Activated naive CD8-positive, alpha-beta T cell (primary cell): ENCODE measurements around the gene SLC4A1AP.
A peak's percentile ranks its signal among the peaks of the same experiment; 100 is the strongest.
"Not testable (repeated sequence)": the region's sequence is repeated elsewhere in the genome, so short reads cannot be mapped to it uniquely, and the experiment has no call there.

Experiments used
- H3K27ac Mint-ChIP-seq: one replicate; pipeline ENCODE4 v1.8.0; 2021; ENCODE audit warnings: mixed read lengths
- H3K27me3 Mint-ChIP-seq: one replicate; pipeline ENCODE4 v1.8.0; 2021; ENCODE audit warnings: mixed read lengths
- H3K36me3 Mint-ChIP-seq: one replicate; pipeline ENCODE4 v1.8.0; 2021; ENCODE audit warnings: mixed read lengths
- H3K4me1 Mint-ChIP-seq: one replicate; pipeline ENCODE4 v1.8.0; 2021; ENCODE audit warnings: low read depth, mixed read lengths
- H3K4me3 Mint-ChIP-seq: one replicate; pipeline ENCODE4 v1.8.0; 2021; ENCODE audit warnings: mild to moderate bottlenecking, mixed read lengths
- H3K9me3 Mint-ChIP-seq: one replicate; pipeline ENCODE4 v1.8.0; 2021; ENCODE audit warnings: low read depth, mixed read lengths

SLC4A1AP gene

DNA sequence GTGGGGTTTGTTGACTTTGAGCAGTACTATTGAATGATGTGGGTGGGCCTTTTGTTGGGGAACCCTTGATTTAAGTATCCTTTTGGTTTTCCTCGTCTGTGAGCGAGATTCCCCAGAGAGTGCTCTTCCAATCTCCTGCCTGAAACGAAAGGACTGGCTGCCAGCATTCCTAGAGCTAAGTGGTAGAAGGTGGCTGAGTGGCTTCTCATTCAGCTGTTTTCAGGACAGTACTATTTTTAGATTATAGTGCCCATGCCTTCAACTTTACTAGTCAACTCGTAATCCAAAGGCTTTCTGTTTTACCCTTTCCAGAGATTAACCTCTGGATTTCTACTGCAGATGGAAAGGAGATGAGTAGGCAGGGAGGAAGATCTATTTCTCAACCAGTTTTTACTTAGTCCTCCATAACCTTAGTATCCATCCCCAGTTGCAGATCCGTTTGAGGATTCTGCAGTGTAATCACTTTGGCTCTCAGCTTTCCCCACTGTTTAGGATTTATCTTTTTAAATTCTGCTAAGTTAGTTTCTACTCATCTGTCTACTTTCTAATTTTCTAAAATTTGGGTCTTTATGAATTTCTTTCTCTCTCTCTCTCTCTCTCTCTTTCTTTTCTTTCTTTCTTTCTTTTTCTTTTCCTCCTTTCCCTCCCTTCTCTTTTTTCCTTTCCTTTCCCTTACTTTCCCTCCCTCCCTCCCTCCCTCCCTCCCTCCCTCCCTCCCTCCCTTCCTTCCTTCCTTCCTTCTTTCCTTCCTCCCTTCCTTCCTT is 9.2 kb downstream of the SLC4A1AP start:
- peaks cover 12% of the 10 kb centered on the region for H3K36me3 Mint-ChIP-seq
- peaks cover 13% of the 10 kb centered on the region for H3K4me1 Mint-ChIP-seq
- no peaks in the 10 kb centered on the region for H3K9me3 Mint-ChIP-seq
- H3K27ac Mint-ChIP-seq = no peak overlapping the region
- H3K27me3 Mint-ChIP-seq = no peaks in the 10 kb centered on the region
- no peak overlapping the region for H3K4me3 Mint-ChIP-seq

DNA sequence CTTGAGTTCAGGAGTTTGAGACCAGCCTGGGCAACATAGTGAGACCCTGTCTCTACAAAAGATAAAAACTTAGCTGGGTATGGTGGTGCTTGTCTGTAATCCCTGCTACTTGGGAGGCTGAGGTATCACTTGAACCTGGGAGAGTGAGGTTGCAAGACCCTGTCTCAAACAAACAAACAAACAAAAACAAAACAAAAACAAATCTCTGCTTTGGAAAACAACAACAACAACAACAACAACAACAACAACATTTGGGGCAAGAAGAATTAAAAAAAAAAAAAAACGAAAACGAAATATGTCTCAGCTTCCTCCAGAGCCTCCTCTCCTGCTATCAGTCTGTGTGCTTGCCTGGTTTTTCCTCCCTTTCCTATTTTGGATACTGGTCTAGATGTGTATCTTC is 16.9 kb downstream of the SLC4A1AP start:
- peak overlapping the region; percentile 64 for H3K27ac Mint-ChIP-seq
- H3K27me3 Mint-ChIP-seq = no peaks in the 10 kb centered on the region
- no peak overlapping the region for H3K4me3 Mint-ChIP-seq
- peaks cover 32% of the 10 kb centered on the region for H3K4me1 Mint-ChIP-seq
- peaks cover 22% of the 10 kb centered on the region for H3K36me3 Mint-ChIP-seq
- no peaks in the 10 kb centered on the region for H3K9me3 Mint-ChIP-seq

DNA sequence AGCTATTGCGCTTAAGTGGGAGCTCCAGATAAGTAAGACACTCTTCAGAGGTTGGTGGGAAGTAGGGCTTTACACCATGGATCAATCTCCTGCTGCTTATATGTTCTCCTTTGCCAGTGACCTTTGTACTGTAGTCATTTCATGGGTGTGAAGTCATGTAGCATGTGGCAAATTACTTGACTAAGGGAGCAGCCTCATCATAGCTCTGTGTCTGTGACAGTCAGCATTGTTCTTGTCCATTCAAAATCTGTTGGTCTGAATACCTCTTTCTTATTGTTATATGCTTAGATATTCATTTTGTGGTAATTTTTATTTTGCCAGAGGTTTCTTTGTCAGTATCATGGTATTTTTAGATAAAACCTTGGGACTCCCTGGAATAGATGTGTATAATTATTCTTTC is 18.2 kb downstream of the SLC4A1AP start:
- no peaks in the 10 kb centered on the region for H3K27me3 Mint-ChIP-seq
- peak overlapping the region; percentile 58 for H3K4me3 Mint-ChIP-seq
- H3K27ac Mint-ChIP-seq = peak overlapping the region; percentile 88
- peaks cover 22% of the 10 kb centered on the region for H3K36me3 Mint-ChIP-seq
- no peaks in the 10 kb centered on the region for H3K9me3 Mint-ChIP-seq
- H3K4me1 Mint-ChIP-seq = peaks cover 32% of the 10 kb centered on the region

DNA sequence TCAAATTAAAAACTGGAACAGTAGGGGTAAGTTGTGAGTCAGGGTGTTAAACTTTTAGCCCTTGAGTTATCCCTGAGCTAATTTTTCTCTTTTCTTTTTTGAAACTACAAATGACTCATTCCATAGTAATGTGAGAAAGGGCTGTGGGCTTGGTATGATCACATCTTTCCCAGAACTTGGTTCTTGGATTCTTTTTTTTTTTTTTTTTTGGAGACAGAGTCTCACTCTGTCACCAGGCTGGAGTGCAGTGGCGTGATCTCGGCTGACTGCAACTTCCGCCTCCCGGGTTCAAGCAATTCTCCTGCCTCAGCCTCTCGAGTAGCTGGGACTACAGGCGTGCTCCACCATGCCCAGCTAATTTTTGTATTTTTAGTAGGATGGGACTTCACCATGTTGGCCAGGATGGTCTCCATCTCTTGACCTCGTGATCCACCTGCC is 18.7 kb downstream of the SLC4A1AP start:
- Mint-ChIP-seq H3K4me1 (peaks cover 32% of the 10 kb centered on the region), H3K4me3 (peak overlapping the region; percentile 58), H3K27ac (peak overlapping the region; percentile 88), H3K36me3 (peaks cover 22% of the 10 kb centered on the region)
- not testable (repeated sequence) for H3K9me3 Mint-ChIP-seq, H3K27me3 Mint-ChIP-seq

DNA sequence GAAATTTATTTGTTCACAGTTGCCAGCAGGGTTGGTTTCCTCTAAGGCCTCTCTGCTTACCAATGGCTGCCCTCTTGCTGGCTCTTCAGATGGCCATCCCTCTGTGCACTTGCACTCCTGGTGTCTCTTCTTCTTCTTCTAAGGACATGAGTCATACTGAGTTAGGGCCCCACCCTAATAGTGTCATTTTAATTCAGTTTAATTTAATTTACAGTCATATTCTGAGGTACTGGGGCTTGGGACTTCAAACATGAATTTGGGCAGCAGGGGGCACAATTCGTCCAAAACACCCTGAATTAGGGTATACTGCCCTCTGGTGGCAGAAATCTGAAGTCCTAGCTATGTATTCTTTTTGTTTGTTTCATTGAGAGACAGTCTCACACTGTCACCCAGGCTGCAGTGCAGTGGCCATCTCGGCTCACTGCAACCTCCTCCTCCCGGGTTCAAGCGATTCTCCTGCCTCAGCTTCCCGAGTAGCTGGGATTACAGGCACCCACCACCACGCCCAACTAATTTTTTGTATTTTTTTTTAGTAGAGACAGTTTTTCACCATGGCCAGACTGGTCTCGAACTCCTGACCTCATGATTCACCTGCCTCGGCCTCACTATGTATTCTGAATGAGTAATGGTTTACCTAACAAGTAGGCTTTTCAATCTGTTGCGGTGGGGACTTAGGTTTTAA is 19.8 kb downstream of the SLC4A1AP start:
- Mint-ChIP-seq H3K27me3 (no peaks in the 10 kb centered on the region), H3K4me3 (peak overlapping the region; percentile 21), H3K4me1 (peaks cover 32% of the 10 kb centered on the region), H3K27ac (peak overlapping the region; percentile 76), H3K9me3 (no peaks in the 10 kb centered on the region), H3K36me3 (peaks cover 20% of the 10 kb centered on the region)

DNA sequence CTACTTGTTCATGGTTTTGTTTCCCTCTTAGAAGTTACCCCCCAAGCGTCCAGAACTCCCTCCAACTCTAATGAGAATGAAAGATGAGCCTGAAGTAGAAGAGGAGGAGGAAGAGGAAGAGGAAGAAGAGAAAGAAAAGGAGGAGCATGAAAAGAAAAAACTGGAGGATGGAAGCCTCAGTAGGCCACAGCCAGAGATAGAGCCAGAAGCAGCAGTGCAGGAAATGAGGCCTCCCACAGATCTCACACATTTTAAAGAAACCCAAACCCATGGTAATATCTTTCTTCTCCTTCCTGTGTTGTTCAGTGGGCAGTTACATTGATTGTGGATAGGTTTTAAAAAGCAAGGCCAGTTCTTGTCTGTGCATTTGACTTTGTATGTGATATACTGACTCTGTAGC is 21.3 kb downstream of the SLC4A1AP start:
- peaks cover 17% of the 10 kb centered on the region for H3K36me3 Mint-ChIP-seq
- peaks cover 32% of the 10 kb centered on the region for H3K4me1 Mint-ChIP-seq
- not testable (repeated sequence) for H3K27me3 Mint-ChIP-seq, H3K27ac Mint-ChIP-seq, H3K9me3 Mint-ChIP-seq, H3K4me3 Mint-ChIP-seq

DNA sequence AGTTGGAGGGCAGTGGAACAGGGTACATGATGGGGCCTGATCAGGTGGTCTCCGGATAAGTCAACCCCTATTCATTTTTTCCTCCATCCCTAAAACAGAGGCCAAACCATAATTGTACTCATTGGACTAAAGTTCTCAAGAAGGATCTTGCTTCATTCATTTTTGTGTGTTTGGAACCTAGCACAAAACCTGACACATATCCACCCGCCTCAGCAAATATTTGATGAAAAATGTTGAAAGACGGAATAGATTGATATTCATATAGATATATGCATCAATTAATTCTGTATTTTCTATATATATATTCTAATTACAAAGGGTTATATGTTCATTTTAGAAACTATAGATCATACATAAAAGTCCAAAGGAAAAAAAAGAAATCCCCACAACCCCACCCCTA is 21.9 kb downstream of the SLC4A1AP start:
- Mint-ChIP-seq H3K4me3 (no peak overlapping the region), H3K27me3 (no peaks in the 10 kb centered on the region), H3K4me1 (peaks cover 32% of the 10 kb centered on the region), H3K27ac (no peak overlapping the region), H3K36me3 (peaks cover 17% of the 10 kb centered on the region), H3K9me3 (no peaks in the 10 kb centered on the region)

DNA sequence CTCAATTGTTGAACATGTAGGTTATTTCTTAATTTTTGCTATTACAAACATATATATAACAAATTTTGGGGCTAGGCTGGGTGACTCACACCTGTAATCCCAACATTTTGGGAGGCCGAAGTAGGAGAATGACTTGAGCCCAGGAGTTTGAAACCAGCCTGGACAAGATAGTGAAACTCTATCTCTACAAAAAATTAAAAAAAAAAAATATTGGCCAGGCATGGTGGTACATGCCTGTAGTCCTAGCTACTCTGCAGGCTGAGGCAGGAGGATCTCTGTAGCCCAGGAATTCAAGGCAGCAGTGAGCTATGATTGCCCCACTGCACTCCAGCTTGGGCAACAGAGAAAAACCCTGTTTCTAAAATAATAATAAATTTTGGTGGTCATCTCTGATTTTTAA is 23.5 kb downstream of the SLC4A1AP start:
- Mint-ChIP-seq H3K27me3 (no peaks in the 10 kb centered on the region), H3K4me3 (no peak overlapping the region), H3K4me1 (peaks cover 23% of the 10 kb centered on the region), H3K9me3 (no peaks in the 10 kb centered on the region), H3K27ac (no peak overlapping the region), H3K36me3 (peaks cover 12% of the 10 kb centered on the region)

DNA sequence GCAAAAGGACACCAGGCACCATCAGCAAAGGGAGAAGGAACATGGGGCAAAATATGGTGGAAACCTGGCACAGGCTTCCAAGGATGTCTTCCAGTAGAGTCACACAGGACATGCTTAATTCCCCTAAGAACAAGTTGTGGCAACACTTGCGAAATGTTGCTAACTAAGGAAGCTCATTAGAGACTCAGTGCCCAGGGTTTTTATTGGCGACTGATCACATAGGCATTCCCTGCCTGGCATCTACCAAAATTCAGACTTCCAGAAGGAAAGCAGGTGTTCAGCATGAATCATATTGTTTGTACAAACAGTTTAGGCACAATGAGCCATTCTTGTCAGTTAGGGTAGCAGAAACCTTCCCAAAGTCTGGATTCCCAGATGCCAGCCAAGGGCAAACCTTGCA is 25.7 kb downstream of the SLC4A1AP start:
- no peaks in the 10 kb centered on the region for H3K27me3 Mint-ChIP-seq
- no peak overlapping the region for H3K27ac Mint-ChIP-seq

DNA sequence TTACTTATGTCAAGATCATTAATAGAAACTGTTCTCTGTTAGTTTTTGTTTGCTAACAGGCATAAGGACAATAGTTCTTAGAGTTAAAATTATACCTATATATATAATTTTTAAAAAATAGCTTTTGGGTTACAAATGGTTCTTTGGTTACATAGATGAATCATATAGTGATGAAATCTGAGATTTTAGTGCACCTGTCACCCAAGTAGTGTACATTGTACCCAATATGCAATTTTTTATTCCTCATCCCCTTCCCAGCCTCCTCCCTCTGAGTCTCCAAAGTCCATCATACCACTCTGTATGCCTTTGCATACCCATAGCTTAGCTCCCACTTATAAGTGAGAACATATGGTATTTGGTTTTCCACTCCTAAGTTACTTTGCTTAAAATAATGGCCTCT is 26.4 kb downstream of the SLC4A1AP start:
- Mint-ChIP-seq H3K4me3 (no peak overlapping the region), H3K27me3 (no peaks in the 10 kb centered on the region), H3K4me1 (peaks cover 5% of the 10 kb centered on the region), H3K36me3 (peaks cover 9% of the 10 kb centered on the region), H3K9me3 (no peaks in the 10 kb centered on the region), H3K27ac (no peak overlapping the region)

More for the DNA sequence above, 25.7 kb downstream of the SLC4A1AP start:
- Mint-ChIP-seq H3K9me3 (no peaks in the 10 kb centered on the region), H3K4me3 (no peak overlapping the region), H3K4me1 (peaks cover 8% of the 10 kb centered on the region), H3K36me3 (peaks cover 11% of the 10 kb centered on the region)

DNA sequence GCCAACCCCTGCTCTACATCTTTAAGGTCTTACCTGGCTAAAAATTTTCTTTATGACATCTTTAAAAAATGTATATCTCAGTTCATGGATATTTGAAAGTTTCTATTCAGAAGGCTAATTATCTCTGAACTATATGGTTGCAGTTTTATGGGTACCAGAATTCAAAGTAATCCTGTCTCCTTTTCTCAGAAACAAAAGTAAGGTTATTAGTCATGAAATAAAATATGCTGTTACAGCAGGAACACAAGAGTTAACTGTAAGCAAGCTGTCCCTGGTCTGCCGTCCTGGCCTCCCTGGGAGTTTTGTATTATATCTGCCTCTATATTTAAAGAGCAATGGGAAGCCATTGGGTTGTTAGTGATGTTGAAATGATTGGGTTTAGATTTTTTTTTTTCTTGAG is 34.0 kb downstream of the SLC4A1AP start:
- Mint-ChIP-seq H3K4me1 (no peaks in the 10 kb centered on the region), H3K27ac (no peak overlapping the region), H3K9me3 (no peaks in the 10 kb centered on the region), H3K36me3 (peaks cover 10% of the 10 kb centered on the region), H3K4me3 (no peak overlapping the region), H3K27me3 (no peaks in the 10 kb centered on the region)

DNA sequence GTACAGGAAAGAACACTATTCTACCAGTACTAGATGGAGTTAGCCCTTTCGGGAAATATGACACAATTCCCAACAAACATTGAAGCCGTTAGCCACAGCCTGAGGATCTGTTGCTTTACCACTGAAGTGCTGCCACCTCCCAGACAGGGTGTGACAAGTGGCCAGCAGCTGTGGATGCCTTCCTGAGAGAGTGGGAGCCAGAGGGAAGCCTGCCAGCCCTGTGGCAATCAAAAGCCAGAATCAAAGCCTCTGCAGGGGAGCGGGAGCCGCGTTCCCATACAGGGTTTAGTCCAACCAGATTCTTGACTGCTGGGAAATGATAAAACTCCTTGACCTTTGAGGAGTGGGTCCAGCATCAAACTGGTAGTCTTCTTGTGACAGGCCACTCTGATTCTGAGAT is 38.0 kb downstream of the SLC4A1AP start:
- no peaks in the 10 kb centered on the region for H3K9me3 Mint-ChIP-seq
- no peak overlapping the region for H3K4me3 Mint-ChIP-seq
- peaks cover 2% of the 10 kb centered on the region for H3K36me3 Mint-ChIP-seq
- H3K4me1 Mint-ChIP-seq = peaks cover 5% of the 10 kb centered on the region
- H3K27ac Mint-ChIP-seq = no peak overlapping the region
- H3K27me3 Mint-ChIP-seq = no peaks in the 10 kb centered on the region

DNA sequence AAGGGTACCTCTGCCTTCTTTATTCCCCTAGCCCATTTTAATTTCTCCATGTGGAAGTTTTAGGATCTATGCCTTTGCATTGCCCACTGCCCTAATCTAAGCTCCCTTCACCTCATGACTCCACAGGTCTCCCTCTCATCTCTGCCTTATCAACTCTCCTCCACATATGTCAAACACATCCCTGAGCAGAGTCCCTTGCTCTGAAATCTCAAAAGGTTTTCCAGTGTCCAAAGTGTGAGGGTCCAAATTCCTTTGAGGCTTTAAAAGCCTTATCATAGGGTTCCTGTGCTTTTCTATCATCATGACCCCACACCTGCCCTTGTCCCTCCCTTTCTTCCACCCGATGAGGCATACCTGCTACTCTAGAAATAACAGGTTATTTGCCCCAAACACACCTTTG is 38.6 kb downstream of the SLC4A1AP start:
- Mint-ChIP-seq H3K27ac (no peak overlapping the region), H3K9me3 (no peaks in the 10 kb centered on the region), H3K36me3 (peaks cover 2% of the 10 kb centered on the region), H3K4me1 (peaks cover 5% of the 10 kb centered on the region), H3K27me3 (no peaks in the 10 kb centered on the region), H3K4me3 (no peak overlapping the region)

DNA sequence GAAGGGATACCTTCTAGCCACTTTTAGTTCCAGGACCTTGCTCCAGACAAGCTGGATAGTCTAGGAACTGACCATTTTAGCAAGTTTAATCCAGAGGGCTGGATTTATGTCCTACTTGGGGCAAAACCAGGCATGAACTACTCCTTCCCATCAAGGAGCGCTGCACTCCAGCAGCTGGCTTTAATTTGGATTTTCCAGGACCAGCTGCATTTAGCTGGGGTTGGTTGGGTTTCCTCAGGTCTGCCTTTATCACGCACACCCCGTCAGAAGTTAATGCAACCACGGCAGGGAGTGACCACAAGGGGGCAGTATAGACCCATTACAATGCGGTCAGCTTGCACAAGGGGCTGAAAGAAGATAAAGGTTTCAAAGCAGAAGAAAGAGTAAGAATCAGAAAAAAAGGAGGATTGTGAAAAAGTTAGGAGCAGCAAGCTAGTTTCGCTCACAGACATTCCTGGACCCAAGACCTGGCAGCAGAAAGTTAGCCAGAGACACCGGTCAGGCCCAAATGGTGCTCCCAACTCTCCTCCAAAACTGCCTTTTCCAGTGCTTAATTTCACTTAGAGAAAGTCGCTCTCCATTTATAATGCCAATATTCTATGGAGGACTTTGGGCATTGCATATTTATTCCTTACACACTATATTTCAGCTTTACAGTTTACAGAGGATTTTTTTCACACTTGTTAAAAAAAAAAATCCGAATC is 40.1 kb downstream of the SLC4A1AP start:
- Mint-ChIP-seq H3K36me3 (no peaks in the 10 kb centered on the region), H3K27me3 (no peaks in the 10 kb centered on the region), H3K9me3 (no peaks in the 10 kb centered on the region), H3K4me3 (no peak overlapping the region), H3K4me1 (peaks cover 5% of the 10 kb centered on the region), H3K27ac (no peak overlapping the region)

DNA sequence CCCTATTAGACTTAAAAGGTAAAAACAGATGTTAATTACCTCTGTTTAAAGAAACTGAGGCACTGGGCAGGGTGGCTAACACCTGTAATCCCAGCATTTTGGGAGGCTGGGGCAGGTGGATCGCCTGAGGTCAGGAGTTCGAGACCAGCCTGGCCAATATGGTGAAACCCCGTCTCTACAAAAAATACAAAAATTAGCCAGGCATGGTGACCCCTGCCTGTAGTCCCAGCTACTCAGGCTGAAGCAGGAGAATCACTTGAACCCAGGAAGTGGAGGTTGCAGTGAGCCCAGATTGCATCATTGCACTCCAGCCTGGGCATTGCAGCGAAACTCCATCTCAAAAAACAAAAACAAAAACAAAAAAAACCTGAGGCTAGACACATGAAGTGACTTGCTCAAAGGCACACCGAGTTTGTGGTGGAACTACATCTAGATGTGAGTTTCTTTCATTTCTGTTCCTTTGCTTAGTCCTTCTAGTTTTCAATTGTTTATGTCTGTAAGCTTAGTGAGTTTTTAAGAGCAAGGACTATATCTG is 40.7 kb downstream of the SLC4A1AP start:
- no peak overlapping the region for H3K4me3 Mint-ChIP-seq
- peaks cover 5% of the 10 kb centered on the region for H3K4me1 Mint-ChIP-seq
- no peaks in the 10 kb centered on the region for H3K36me3 Mint-ChIP-seq
- H3K9me3 Mint-ChIP-seq = no peaks in the 10 kb centered on the region
- H3K27me3 Mint-ChIP-seq = no peaks in the 10 kb centered on the region
- no peak overlapping the region for H3K27ac Mint-ChIP-seq
